HG03520 (cell line): ENCODE measurements around the gene CAMK4.

ENCODE experiments used
- ATAC-seq: cut with Tn5 transposase; IDR thresholded peaks from one replicate; pipeline ENCODE4 v1.9.1; 2021; ENCODE audit warnings: mild to moderate bottlenecking, moderate library complexity; ENCODE audit not compliant: unreplicated experiment

The CAMK4 gene

GRCh38 chr5:111478266-111478665, 254.1 kb downstream of the CAMK4 start:
- ATAC-seq, result no peak

GRCh38 chr5:111478898-111479297, 254.7 kb downstream of the CAMK4 start:
- no peak for ATAC-seq

DNA sequence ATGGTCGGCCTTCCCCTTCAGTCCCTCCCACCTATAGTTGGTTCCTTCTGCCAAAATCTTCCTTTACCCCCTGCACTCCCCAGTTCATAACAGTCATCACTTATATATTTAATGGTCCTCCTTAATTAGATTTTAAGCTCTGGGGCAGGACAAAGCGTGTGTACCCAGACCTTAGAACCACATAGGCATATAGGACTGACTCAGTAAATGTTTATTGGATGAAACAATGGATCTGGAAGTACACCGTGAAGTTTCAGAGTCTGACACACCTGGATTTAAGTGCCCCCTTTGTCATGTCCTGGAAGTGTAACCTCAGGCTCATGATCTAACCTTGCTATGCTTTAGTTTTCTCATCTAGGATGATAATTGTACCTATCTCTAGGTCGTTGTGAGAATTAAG, 256.2 kb downstream of the CAMK4 start:
- ATAC-seq, result no peak

DNA sequence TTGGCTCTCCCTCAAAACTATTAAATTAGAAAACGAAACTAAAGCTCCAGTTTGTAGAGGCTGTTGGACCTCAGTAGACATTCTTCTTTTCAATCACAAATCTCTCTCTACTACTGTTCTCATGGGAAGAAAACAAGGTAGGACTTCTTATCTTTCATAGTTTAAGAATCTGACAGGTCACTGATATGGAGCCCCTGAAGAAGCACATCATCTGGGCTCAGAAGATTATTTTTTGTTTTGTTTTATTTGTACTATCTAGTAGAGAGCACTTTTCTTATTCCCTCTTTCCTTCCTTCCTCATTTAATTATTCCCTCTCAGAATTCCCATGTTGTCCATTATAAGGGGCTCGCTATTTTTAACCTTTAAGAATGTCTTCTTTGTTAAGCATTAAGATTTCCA, 261.9 kb downstream of the CAMK4 start:
- no peak for ATAC-seq

DNA sequence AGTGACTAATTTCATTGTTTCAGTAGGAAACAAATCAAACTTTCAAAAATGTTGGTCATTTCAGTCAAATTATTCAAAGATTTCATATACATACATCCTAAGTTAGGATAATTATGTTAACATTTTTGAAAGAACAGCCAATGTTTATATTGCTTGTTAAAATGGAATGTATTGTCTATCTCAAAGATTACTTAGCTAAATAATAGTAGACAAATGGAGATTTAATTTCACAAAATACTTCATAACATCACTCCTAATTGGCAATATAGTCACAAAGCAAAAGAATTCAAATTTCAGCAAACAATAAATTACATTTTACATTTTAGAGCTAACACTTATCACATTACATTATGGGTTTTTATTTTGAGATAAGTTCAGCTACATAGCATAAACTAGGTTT, 262.7 kb downstream of the CAMK4 start:
- ATAC-seq, result no peak

DNA sequence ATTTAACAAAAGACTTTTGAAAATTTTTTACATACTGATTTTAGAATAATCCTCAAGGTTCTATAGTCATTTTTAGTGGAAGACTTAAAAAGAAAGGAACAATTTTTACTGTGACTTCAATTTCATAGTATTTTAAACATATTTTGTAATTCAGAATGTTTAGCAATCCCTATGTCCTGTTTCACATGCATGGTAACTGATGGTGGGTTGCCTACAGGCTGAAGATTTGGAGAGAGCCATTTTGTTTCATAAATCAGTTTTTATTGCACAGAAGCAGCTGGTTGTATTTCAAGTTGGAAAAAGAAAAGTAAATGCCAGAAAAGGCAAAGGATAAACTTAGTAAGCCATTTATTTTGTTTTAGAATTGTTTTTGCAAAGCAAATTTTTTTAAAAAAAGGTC, 264.2 kb downstream of the CAMK4 start:
- ATAC-seq, result no peak

- ATAC-seq, result no peak
These were observed 268.8 kb downstream of the CAMK4 start for GRCh38 chr5:111493031-111493430.

- ATAC-seq, result no peak
These were observed 270.3 kb downstream of the CAMK4 start for GRCh38 chr5:111494355-111494999.

- no peak for ATAC-seq
These were observed 271.0 kb downstream of the CAMK4 start for GRCh38 chr5:111495159-111495558.

GRCh38 chr5:111498346-111498745, 274.2 kb downstream of the CAMK4 start:
- ATAC-seq, result no peak

DNA sequence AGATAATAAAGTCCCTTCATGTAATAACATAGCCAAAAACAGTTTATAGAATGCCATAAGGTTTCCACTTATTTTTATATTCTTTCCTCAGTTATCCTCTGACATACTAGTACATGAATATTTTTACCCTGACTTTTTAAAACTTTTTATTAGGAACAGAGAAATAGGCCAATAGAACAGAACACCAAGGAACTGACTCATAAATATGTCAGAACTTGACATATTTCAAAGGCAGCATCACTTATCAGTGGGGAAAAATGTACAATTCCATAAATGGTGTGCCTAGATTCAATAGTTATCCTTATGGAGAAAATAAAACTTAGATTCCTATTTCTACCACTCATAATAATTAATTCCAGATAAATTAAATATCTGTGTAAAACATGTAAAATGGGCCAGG, 278.8 kb downstream of the CAMK4 start:
- no peak for ATAC-seq

DNA sequence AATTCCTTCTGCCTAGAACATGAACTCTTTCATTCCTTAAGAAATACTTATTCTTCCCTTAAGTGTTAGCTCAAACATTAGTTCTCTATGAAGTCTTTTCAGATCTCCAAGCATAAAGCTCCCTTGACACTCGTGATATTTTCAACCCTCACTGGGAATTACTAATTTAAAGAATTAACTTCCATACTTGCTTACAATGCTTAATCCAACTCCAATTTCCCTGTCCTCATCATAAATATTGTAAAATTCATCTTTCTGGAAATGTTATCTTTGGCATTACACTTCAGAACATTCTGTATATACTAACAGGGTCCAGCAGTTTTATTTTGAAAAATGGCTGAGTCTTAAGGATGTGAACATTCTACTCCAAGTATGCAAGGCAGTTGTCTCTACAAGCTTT, 280.9 kb downstream of the CAMK4 start:
- no peak for ATAC-seq

- ATAC-seq, result no peak
These were observed 283.1 kb downstream of the CAMK4 start for GRCh38 chr5:111507276-111507675.

- no peak for ATAC-seq
These were observed 284.9 kb downstream of the CAMK4 start for GRCh38 chr5:111509119-111509518.

DNA sequence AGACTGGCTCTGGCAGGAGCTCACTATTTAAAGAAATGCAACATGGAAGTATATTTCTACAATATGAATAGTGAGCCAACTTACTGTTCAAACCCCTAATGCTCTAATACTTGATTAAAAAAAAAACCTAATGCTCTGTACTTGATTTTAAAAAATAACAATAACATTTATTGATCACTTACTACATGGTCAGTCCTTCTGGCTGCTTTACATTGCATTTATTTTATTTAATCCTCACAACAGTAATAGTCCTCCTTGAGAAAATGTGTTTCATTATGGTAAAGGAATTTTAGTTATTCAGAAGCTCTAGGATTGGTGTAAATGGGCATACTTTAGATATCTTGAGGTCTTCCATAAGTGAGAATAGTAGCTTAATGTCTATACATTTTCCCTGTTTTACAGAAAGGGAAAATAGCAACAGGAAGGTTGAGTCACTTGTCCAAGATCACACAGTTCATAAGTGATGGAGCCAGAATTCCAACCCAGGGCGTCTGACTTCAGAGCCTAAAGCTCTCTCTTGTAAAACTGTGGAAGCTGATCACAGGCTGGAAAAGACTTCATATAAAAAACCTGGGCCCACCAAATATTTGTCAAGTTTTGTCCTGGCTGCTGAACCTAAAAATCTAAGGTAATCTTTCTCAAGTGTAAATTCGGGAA, 287.1 kb downstream of the CAMK4 start:
- ATAC-seq, result no peak

GRCh38 chr5:111511831-111512374, 287.7 kb downstream of the CAMK4 start:
- peak; percentile 12 for ATAC-seq

- ATAC-seq, result peak; percentile 87
These were observed 288.4 kb downstream of the CAMK4 start, which contains the start of gene STARD4 for GRCh38 chr5:111512375-111513130. Gene STARD4, minus strand, starts transcription at chr5:111512535. Its CDS starts 5,102 bp downstream, at chr5:111507433.

DNA sequence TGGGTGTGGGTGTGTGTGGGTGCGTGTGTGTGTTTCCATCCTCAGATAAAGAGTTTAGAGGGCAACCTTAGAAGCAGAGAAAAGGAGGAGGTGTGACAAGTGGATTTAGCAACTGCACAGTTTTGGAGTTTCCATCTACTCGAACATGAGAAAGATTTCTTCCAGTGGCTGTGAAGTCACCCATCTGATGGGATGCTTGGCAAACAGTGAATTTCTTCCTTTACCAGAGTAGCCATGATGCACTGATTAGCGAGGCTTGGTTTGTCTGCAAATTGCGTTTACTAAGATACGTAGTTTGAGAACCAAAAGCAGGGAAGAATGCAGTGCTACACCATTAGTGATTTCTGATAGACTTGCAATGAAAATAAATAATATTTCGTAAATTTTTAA, 288.9 kb downstream of the CAMK4 start:
- no peak for ATAC-seq

DNA sequence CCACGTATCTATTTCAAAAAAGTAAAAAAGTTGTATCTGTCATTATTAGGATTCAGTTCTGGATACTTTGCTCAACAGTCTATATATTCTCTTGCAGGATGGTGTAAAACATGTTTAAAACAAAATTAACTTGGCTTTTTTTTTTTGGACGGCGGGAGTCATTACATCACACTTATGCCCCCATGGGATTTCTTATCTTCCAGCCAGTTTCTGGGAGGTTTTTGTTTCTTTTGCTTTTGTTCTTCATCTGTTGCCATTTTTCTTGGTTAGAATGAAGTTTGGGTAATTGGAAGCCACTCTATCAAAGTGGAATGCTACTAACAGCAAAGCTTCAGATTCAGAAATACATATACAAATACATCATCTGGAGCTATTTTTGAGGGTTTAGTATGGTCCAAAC, 289.9 kb downstream of the CAMK4 start:
- no peak for ATAC-seq

GRCh38 chr5:111517853-111518501, 293.8 kb downstream of the CAMK4 start:
- no peak for ATAC-seq

- no peak for ATAC-seq
These were observed 294.6 kb downstream of the CAMK4 start for GRCh38 chr5:111518777-111519176.
